ENCODE results near the gene SLX9. TPM values are rescaled to one million over a fixed set of nuclear protein-coding genes. Genes with fewer than 3 reads are reported as not detected.

SLX9 gene
- total and polyA plus RNA-seq, 8 donors = 5.4 to 83.4 (median 19.3) TPM

- Histone ChIP-seq H3K4me1 (peaks cover 0 to 79% (median 31%) of the 10 kb centered on the region in 4 donors), H3K27ac (peak overlapping the region in 4 of 5 donors; percentile 22 to 86 (median 71)), H3K4me3 (no peak overlapping the region), H3K9me3 (no peaks in the 10 kb centered on the region), H3K27me3 (peaks cover 0 to 23% (median 0%) of the 10 kb centered on the region in 3 donors), H3K36me3 (no peaks in the 10 kb centered on the region)
- DNase-seq = peak in 1 of 2 donors; percentile 68
- intact Hi-C loops (cut with DNase I; ENCODE audit: low total_unique reads) = no loop called here
- 68 to 81% (median 71%) methylated on average over 17 to 24 of the region's 24 CpGs for WGBS, 5 donors
- TF ChIP-seq EP300 (IDR thresholded peaks at IDR 0.05) (no peak), POLR2A (IDR thresholded peaks at IDR 0.05) (no peak)
Observed at GRCh38 chr21:44994047-44994694, 54.3 kb downstream of the SLX9 start.

DNA sequence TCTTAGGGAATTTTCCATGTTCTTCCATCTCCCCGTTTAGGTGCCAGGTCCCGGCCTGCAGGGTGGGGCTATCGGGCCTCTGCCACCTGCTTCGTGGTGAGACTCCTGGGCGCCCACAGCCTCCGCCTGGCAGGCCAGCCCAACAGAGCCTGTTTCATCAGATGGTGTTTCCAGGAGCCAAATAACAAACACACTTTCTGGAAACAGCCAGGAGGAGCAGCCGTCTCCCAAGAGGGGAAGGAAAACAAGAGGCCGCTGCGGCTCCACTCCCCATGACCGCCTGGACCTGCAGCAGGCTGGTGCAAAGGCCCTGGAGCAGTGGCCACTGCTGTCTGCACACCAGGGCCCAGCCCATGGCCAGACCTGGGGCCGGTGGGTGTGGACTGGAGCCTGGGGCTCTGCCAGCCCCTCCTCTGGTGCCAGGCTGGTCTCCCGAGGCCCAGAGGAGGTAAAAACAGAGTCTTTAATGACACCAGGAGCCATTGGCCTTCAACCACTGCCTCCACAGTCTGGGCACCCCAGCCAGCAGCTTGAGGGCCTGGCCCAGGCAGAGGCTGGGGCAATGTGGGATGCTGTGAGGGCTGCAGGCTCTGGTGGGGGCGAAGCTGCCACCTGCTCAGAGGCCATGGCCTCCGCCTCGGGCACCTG lies 55.0 kb downstream of the SLX9 start:
- no peaks in the 10 kb centered on the region for H3K9me3 ChIP-seq
- no peak for DNase-seq
- peaks cover 0 to 72% (median 26%) of the 10 kb centered on the region in 4 donors for H3K4me1 ChIP-seq
- no peak overlapping the region for H3K4me3 ChIP-seq
- WGBS, 5 donors = 60 to 73% (median 61%) methylated on average over 13 to 15 of the region's 15 CpGs
- H3K27ac ChIP-seq = peak overlapping the region in 3 of 5 donors; percentile 68 to 86 (median 74)
- TF ChIP-seq POLR2AphosphoS5 (IDR thresholded peaks at IDR 0.05) (peak in 1 of 3 donors; percentile 15), CTCF (IDR thresholded peaks at IDR 0.05) (no peak)
- intact Hi-C loops (cut with DNase I; ENCODE audit: low total_unique reads) = no loop called here
- peaks cover 0 to 23% (median 0%) of the 10 kb centered on the region in 3 donors for H3K27me3 ChIP-seq
- no peaks in the 10 kb centered on the region for H3K36me3 ChIP-seq

GRCh38 chr21:44995343-44995941 lies 55.6 kb downstream of the SLX9 start:
- WGBS, 5 donors = 74 to 92% (median 85%) methylated on average over 5 to 23 of the region's 23 CpGs
- intact Hi-C loops (cut with DNase I; ENCODE audit: low total_unique reads) = no loop called here
- Histone ChIP-seq H3K27ac (peak overlapping the region in 3 of 5 donors; percentile 68 to 86 (median 74)), H3K36me3 (no peaks in the 10 kb centered on the region), H3K4me3 (no peak overlapping the region), H3K27me3 (peaks cover 0 to 23% (median 0%) of the 10 kb centered on the region in 3 donors), H3K4me1 (peaks cover 0 to 70% (median 26%) of the 10 kb centered on the region in 4 donors), H3K9me3 (no peaks in the 10 kb centered on the region)
- no peak for TF ChIP-seq CTCF (IDR thresholded peaks at IDR 0.05)
- TF ChIP-seq EP300 (IDR thresholded peaks at IDR 0.05) = no peak
- no peak for TF ChIP-seq POLR2A (IDR thresholded peaks at IDR 0.05)
- no peak for TF ChIP-seq POLR2AphosphoS5 (IDR thresholded peaks at IDR 0.05)
- no peak for DNase-seq

- TF ChIP-seq EP300 (IDR thresholded peaks at IDR 0.05) = no peak
- no peak for TF ChIP-seq POLR2A (IDR thresholded peaks at IDR 0.05)
- Histone ChIP-seq H3K4me3 (no peak overlapping the region), H3K9me3 (no peaks in the 10 kb centered on the region), H3K36me3 (no peaks in the 10 kb centered on the region), H3K27me3 (peaks cover 0 to 28% (median 2%) of the 10 kb centered on the region in 3 donors), H3K27ac (peak overlapping the region in 2 of 5 donors; percentile 13 to 86), H3K4me1 (peaks cover 0 to 70% (median 25%) of the 10 kb centered on the region in 4 donors)
- intact Hi-C loops (cut with DNase I; ENCODE audit: low total_unique reads) = no loop called here
- WGBS, 5 donors = 76 to 89% (median 87%) methylated on average over 8 to 10 of the region's 10 CpGs
- no peak for DNase-seq
Observed at GRCh38 chr21:44996096-44996495, 56.3 kb downstream of the SLX9 start.

GRCh38 chr21:44996501-44996921 lies 56.7 kb downstream of the SLX9 start:
- Histone ChIP-seq H3K4me1 (peaks cover 0 to 70% (median 25%) of the 10 kb centered on the region in 4 donors), H3K9me3 (no peaks in the 10 kb centered on the region), H3K4me3 (no peak overlapping the region), H3K36me3 (no peaks in the 10 kb centered on the region), H3K27me3 (peaks cover 0 to 32% (median 2%) of the 10 kb centered on the region in 3 donors), H3K27ac (peak overlapping the region in 1 of 5 donors; percentile 86)
- DNase-seq = no peak
- 61 to 82% (median 66%) methylated on average over 3 to 6 of the region's 6 CpGs for WGBS, 5 donors
- TF ChIP-seq POLR2A (IDR thresholded peaks at IDR 0.05) (no peak), CTCF (IDR thresholded peaks at IDR 0.05) (no peak), EP300 (IDR thresholded peaks at IDR 0.05) (no peak)
- intact Hi-C loops (cut with DNase I; ENCODE audit: low total_unique reads) = no loop called here

All from stomach (tissue), 9 donors.